K562 (cell line): ENCODE measurements around the gene CEP350. TPM values are rescaled to one million over a fixed set of nuclear protein-coding genes. Genes with fewer than 3 reads are reported as not detected.

Experiments
- ATAC-seq: fragments of 200-7000 bp; cut with Tn5 transposase; 3 replicates; pipeline ENCODE4 v1.9.1; 2020; ENCODE audit warnings: moderate library complexity
- BruUV-seq: library from RNA; stranded (reverse); fragments of 400-500 nt; replicated peaks from 2 replicates; lab custom pipeline; 2021; lab: Mats Ljungman, UMichigan
- CTCF ChIA-PET: fragments of 300-600 bp; formaldehyde crosslinking; extraction: SDS; loops from one replicate; lab custom pipeline; 2021; ENCODE audit warnings: low intra/inter-chr PET ratio; lab: Yijun Ruan, JAX
- POLR2A ChIA-PET: fragments of 300-600, 350-650 bp; sonication (Branson Sonifier 250); formaldehyde crosslinking; extraction: SDS; loops from one replicate; lab custom pipeline; 2021; ENCODE audit warnings: antibody characterized with exemption, inconsistent platforms; lab: Yijun Ruan, JAX
- DNase-seq, 4 experiments: peaks; one replicate each; pipeline versions ENCODE4 v3.0.0 to v3.0.0-alpha.2; 2011 to 2018; ENCODE audit warnings: low spot score in 3 of 4, mixed read lengths in 3 of 4; ENCODE audit errors: extremely low read depth in 1 of 4
- FAIRE-seq: peaks from 2 replicates; lab custom pipeline; 2011; peaks lifted over from hg19 to GRCh38; lab: Jason Lieb, UNC
- H2AFZ ChIP-seq: 2 replicates; pipeline ENCODE4 v1.6.0; 2011; ENCODE audit warnings: low read depth, low read length, control low read depth, inconsistent platforms
- H3K27ac ChIP-seq: fragments of 200-600 bp; 3 replicates; pipeline ENCODE4 v1.8.0; 2011; ENCODE audit warnings: low read depth, mild to moderate bottlenecking, control low read depth, inconsistent platforms, low read length, moderate library complexity, mixed read lengths; ENCODE audit errors: extremely low read depth
- H3K27me3 ChIP-seq, 2 experiments: fragments of 300-600 bp in 1 of 2; 2 replicates in 1 of 2; 3 replicates in 1 of 2; pipeline versions ENCODE4 v1.6.0 to v1.8.0; 2011; ENCODE audit warnings: inconsistent platforms in 2 of 2, low read length in 2 of 2, mild to moderate bottlenecking in 1 of 2, mixed read lengths in 1 of 2, moderate library complexity in 1 of 2; ENCODE audit not compliant: control insufficient read depth in 2 of 2, insufficient read depth in 2 of 2
- H3K36me3 ChIP-seq: fragments of 300-600 bp; 3 replicates; pipeline ENCODE4 v1.8.0; 2011; ENCODE audit warnings: mild to moderate bottlenecking, low read length, inconsistent platforms; ENCODE audit not compliant: control insufficient read depth, insufficient read depth
- H3K4me1 ChIP-seq, 2 experiments: fragments of 200-600 bp in 1 of 2; replicated peaks in 1 of 2; 2 replicates in 1 of 2; 3 replicates in 1 of 2; pipeline versions ENCODE4 v1.5.1 to v1.8.0; 2011; ENCODE audit warnings: inconsistent platforms in 2 of 2, low read length in 2 of 2, mild to moderate bottlenecking in 1 of 2, mixed read lengths in 1 of 2, moderate library complexity in 1 of 2; ENCODE audit not compliant: control insufficient read depth in 2 of 2, insufficient read depth in 2 of 2
- H3K4me2 ChIP-seq: 2 replicates; pipeline ENCODE4 v1.6.1; 2011; ENCODE audit warnings: low read length, control low read depth, inconsistent platforms, mixed read lengths; ENCODE audit not compliant: insufficient read depth
- H3K4me3 ChIP-seq: fragments of 200-600 bp; sonication (generic), shearing (Covaris generic); 2 replicates; pipeline ENCODE4 v1.5.1; 2016; ENCODE audit warnings: control low read depth, inconsistent platforms
- H3K79me2 ChIP-seq: fragments of 200-600 bp; 3 replicates; pipeline ENCODE4 v1.8.0; 2011; ENCODE audit warnings: low read length, inconsistent platforms; ENCODE audit not compliant: control insufficient read depth, insufficient read depth
- H3K9ac ChIP-seq, 2 experiments: 2 replicates each; pipeline versions ENCODE4 v1.6.0 to v1.6.1; 2011; ENCODE audit warnings: low read depth in 2 of 2, low read length in 2 of 2, control low read depth in 1 of 2, inconsistent platforms in 1 of 2, mild to moderate bottlenecking in 1 of 2, mixed read lengths in 1 of 2; ENCODE audit not compliant: insufficient read depth in 1 of 2
- H3K9me1 ChIP-seq: one replicate; pipeline ENCODE4 v1.6.0; 2011; ENCODE audit warnings: inconsistent platforms, mild to moderate bottlenecking, low read length, moderate library complexity; ENCODE audit not compliant: control insufficient read depth, insufficient read depth
- H3K9me3 ChIP-seq: replicated peaks from 2 replicates; pipeline ENCODE4 v1.5.1; 2011; ENCODE audit warnings: low read depth, low read length, inconsistent platforms; ENCODE audit not compliant: control insufficient read depth, insufficient read depth
- H4K20me1 ChIP-seq: replicated peaks from 2 replicates; pipeline ENCODE4 v1.6.1; 2011; ENCODE audit warnings: low read length, inconsistent platforms, mixed read lengths; ENCODE audit not compliant: control insufficient read depth, insufficient read depth
- ATF1 ChIP-seq, 2 experiments: fragments of 450-650 bp in 1 of 2; IDR thresholded peaks; 2 replicates each; pipeline ENCODE4 v1.6.1; 2016; ENCODE audit warnings: missing compliant biosample characterization in 1 of 2, missing genetic modification characterization in 1 of 2
- CXXC5 ChIP-seq: fragments of 250-450 bp; sonication (Bioruptor Pico); IDR thresholded peaks from 2 replicates; pipeline ENCODE4 v1.8.0; 2022; ENCODE audit warnings: inconsistent platforms, mild to moderate bottlenecking, moderate library complexity
- EP300 ChIP-seq: IDR thresholded peaks from 2 replicates; pipeline ENCODE4 v1.6.1; 2012; ENCODE audit warnings: low read length, improper control_type of control experiment
- ETV1 ChIP-seq: fragments of 450-650 bp; conservative IDR thresholded peaks from 2 replicates; pipeline ENCODE4 v1.6.1; 2016; ENCODE audit warnings: missing genetic modification characterization, control low read depth, low read depth, missing compliant biosample characterization
- FOXA3 ChIP-seq, 2 experiments: fragments of 450-650 bp in 1 of 2; sonication (generic) in 1 of 2; formaldehyde crosslinking; IDR thresholded peaks in 1 of 2; conservative IDR thresholded peaks in 1 of 2; 2 replicates each; pipeline versions ENCODE4 v1.4.0 to v1.8.0; 2020 to 2022; ENCODE audit warnings: mild to moderate bottlenecking in 2 of 2, missing genetic modification reagents in 1 of 2
- FOXJ2 ChIP-seq: fragments of 200-800 bp; sonication (Bioruptor generic); IDR thresholded peaks from 2 replicates; pipeline ENCODE4 v1.6.1; 2016; ENCODE audit warnings: missing genetic modification characterization, missing compliant biosample characterization
- ZKSCAN1 ChIP-seq: fragments of 150-350 bp; IDR thresholded peaks from 2 replicates; pipeline ENCODE4 v1.6.1; 2016; ENCODE audit warnings: low read depth, low read length
- ZNF766 ChIP-seq: fragments of 200-800 bp; sonication (Bioruptor generic); conservative IDR thresholded peaks from 2 replicates; pipeline ENCODE4 v1.6.1; 2016; ENCODE audit warnings: missing genetic modification characterization, missing compliant biosample characterization
- WGBS: fragments of 100-300 bp; shearing (Covaris generic); methylation state at CpG from one replicate; pipeline ENCODE4 v1.1.6; 2016; ENCODE audit warnings: low coverage, mixed read lengths; ENCODE audit not compliant: insufficient coverage; ENCODE audit errors: missing lambda C conversion rate; 5-methylcytosine and 5-hydroxymethylcytosine counted together
- in situ Hi-C: fragments of 300-500 bp; cut with MboI; formaldehyde crosslinking; loops from 4 replicates; pipeline ENCODE4 v1.15.0; 2018; ENCODE audit warnings: inconsistent platforms, mixed read lengths
- intact Hi-C: fragments of 100-400 bp; cut with micrococcal nuclease; formaldehyde crosslinking; loops from 2 replicates; pipeline ENCODE4 v1.14.2; 2022
- polyA plus RNA-seq, 8 experiments: library from polyadenylated mRNA; depleted of rRNA in 4 of 8; stranded (reverse) in 5 of 8; unstranded in 3 of 8; fragments of >200 nt; fragmentation: Nextera tagmentation in 2 of 8; fragmentation: Illumina TruSeq in 1 of 8; extraction: Ambion mirVana in 2 of 8; extraction: Trizol in 1 of 8; gene quantifications; 2 replicates each; pipeline versions ENCODE4 v1.2.1 to v1.2.3, GENCODE V29; 2011 to 2014; ENCODE audit warnings: inconsistent platforms in 1 of 8, missing spikeins in 1 of 8
- total RNA-seq, 7 experiments: library from RNA; depleted of rRNA in 6 of 7; stranded (reverse); fragments of >200 nt in 6 of 7; fragmentation: Illumina TruSeq in 2 of 7; extraction: Trizol in 2 of 7; gene quantifications; 2 replicates each; pipeline versions ENCODE4 v1.2.1 to v1.2.3, GENCODE V29; 2011 to 2021; ENCODE audit warnings: low replicate concordance in 1 of 7
- TF ChIP-seq, protein P1 (sequence below): fragments of 450-650 bp; formaldehyde crosslinking; IDR thresholded peaks from 2 replicates; pipeline ENCODE4 v1.4.0; 2022; ENCODE audit warnings: mild to moderate bottlenecking, moderate library complexity
- TF ChIP-seq, protein P2 (sequence below): fragments of 250-450 bp; sonication (Bioruptor Pico); IDR thresholded peaks from 2 replicates; pipeline ENCODE4 v1.4.0; 2020; ENCODE audit warnings: mild to moderate bottlenecking

CEP350 gene
- total and polyA plus RNA-seq, 9 of the 15 experiments (the other 6 are each of a cell fraction or from before 2014, with no cell fraction given) = 8.3 to 64.3 (median 28.0) TPM

DNA sequence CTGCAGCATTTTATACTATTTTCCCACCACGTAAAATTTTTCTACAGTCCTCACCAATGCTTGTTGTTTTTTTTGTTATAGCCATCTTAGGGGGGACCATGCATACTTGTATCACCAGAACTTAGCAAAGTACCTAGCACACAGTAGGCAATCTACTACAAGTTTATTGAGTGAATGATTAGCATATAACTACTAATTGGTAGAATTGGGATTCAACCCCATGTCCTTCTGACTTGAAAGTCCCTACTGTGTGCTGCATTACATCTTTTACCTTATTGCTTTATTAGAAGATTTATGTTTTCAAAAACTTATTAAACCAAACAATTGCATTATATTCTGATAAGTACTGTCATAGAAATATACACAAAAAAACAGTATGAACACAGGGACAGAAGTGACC lies 92.1 kb downstream of the CEP350 start:
- H3K36me3 ChIP-seq = peaks cover 86% of the 10 kb centered on the region
- BruUV-seq = no TSS peak
- TF ChIP-seq ZNF766 (CRISPR knock-in tag) (no peak), ZKSCAN1 (0 out of 2 replicates have a peak, but pooled peaks have one; percentile 60)
- H3K4me3 ChIP-seq = no peak overlapping the region
- H3K4me2 ChIP-seq = no peak overlapping the region
- WGBS = 86% methylated on average over 1 of the region's 1 CpG
- H3K27me3 ChIP-seq = no peaks in the 10 kb centered on the region
- no peak overlapping the region for H3K27ac ChIP-seq
- H3K79me2 ChIP-seq = no peaks in the 10 kb centered on the region
- ChIA-PET CTCF (interaction anchor here (0.5 kb wide), 1 partner anchor 1378 kb away, joined by 3 read pairs; no protein-coding TSS in a partner anchor), POLR2A (interaction anchor here (0.6 to 1.0 kb wide), 3 partner anchors 8 to 25 kb away, joined by 3 read pairs; no protein-coding TSS in a partner anchor)
- no peaks in the 10 kb centered on the region for H3K9me3 ChIP-seq
- H3K4me1 ChIP-seq = no peaks in the 10 kb centered on the region
- in situ Hi-C loops = no loop called here
- DNase-seq (no peak), ATAC-seq (no peak), FAIRE-seq (no peak)
- no peak overlapping the region for H3K9ac ChIP-seq
- no peak overlapping the region for H2AFZ ChIP-seq
- intact Hi-C loops = no loop called here
- no peaks in the 10 kb centered on the region for H3K9me1 ChIP-seq
- no peaks in the 10 kb centered on the region for H4K20me1 ChIP-seq

DNA sequence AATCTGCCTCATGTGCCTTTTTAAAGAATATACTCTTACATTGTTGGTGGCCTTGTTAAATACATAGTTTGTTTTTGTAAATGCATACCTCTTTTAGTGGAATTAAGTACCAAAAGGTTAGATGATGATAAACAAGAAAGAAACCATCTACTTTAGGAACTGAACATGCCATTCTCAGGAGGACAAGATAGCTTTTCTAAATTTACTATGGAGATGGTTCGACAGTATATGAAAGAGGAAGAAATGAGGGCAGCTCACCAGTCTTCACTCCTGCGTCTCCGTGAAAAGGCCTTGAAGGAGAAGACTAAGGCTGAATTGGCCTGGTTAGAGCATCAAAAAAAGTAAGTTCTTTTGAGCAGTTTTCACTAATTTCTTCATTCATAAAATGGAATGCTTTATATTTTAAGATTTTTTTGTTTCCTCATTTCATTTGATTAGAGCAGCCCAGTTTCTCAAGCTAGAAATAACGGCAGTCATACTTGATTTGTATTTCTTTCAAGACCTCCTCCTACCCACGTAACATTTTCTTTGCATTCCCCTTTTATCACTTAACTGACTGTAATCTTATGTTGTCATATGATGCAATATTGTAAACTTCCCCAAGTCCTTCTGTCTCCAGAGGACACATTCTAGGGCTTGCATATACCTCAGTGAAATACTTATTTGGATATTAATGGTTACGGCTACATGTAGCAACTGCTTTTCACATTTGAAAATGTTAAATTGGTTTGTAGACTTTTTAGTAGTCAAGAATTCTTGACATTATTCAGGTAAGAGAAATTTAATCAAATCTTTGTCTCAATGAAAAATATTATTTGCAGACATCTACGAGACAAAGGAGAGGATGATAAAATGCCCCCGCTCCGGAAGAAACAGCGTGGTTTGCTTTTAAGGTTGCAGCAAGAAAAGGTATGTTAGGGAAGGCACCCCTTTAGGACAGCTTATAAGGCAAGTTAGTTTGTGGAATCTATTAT lies 99.3 kb downstream of the CEP350 start:
- Histone ChIP-seq H3K27ac (0 out of 3 replicates have a peak overlapping the region, but pooled peaks have one; percentile 8), H3K4me2 (no peak overlapping the region), H3K9me3 (no peaks in the 10 kb centered on the region), H2AFZ (no peak overlapping the region), H3K4me3 (no peak overlapping the region), H3K9me1 (no peaks in the 10 kb centered on the region), H3K79me2 (no peaks in the 10 kb centered on the region), H3K9ac (no peak overlapping the region), H3K27me3 (no peaks in the 10 kb centered on the region), H4K20me1 (no peaks in the 10 kb centered on the region), H3K36me3 (peaks cover 61% of the 10 kb centered on the region), H3K4me1 (peaks cover 0 to 13% of the 10 kb centered on the region in 2 experiments; a peak in 2 of 5 replicates)
- TSS peak; percentile 15 for BruUV-seq
- 57% methylated on average over 10 of the region's 10 CpGs for WGBS
- CTCF ChIA-PET = no interaction called here
- POLR2A ChIA-PET = interaction anchor here (0.7 to 1.4 kb wide), 2 partner anchors 9 to 23 kb away, joined by 3 to 4 read pairs; no protein-coding TSS in a partner anchor
- peak; percentile 65 for ATAC-seq
- in situ Hi-C loops (no loop called here), intact Hi-C loops (loop anchor here (10.0 kb wide), 1 partner anchor 169 kb away; the partner anchor contains the start of gene TOR1AIP1)
- FAIRE-seq = no peak
- DNase-seq = no peak
- TF ChIP-seq ETV1 (tag) = 0 out of 2 replicates have a peak, but pooled peaks have one; percentile 17
- TF ChIP-seq FOXJ2 (tag) = peak; percentile 91
- TF ChIP-seq, protein P1, sequence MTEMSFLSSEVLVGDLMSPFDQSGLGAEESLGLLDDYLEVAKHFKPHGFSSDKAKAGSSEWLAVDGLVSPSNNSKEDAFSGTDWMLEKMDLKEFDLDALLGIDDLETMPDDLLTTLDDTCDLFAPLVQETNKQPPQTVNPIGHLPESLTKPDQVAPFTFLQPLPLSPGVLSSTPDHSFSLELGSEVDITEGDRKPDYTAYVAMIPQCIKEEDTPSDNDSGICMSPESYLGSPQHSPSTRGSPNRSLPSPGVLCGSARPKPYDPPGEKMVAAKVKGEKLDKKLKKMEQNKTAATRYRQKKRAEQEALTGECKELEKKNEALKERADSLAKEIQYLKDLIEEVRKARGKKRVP (CRISPR knock-in tag) = peak; percentile 98
- TF ChIP-seq EP300 = peak; percentile 80
- TF ChIP-seq ATF1 (CRISPR knock-in tag; IDR thresholded peaks at IDR 0.05) = no peak
- peak; percentile 79 for TF ChIP-seq ATF1 (tag; IDR thresholded peaks at IDR 0.05)
- TF ChIP-seq, protein P2, sequence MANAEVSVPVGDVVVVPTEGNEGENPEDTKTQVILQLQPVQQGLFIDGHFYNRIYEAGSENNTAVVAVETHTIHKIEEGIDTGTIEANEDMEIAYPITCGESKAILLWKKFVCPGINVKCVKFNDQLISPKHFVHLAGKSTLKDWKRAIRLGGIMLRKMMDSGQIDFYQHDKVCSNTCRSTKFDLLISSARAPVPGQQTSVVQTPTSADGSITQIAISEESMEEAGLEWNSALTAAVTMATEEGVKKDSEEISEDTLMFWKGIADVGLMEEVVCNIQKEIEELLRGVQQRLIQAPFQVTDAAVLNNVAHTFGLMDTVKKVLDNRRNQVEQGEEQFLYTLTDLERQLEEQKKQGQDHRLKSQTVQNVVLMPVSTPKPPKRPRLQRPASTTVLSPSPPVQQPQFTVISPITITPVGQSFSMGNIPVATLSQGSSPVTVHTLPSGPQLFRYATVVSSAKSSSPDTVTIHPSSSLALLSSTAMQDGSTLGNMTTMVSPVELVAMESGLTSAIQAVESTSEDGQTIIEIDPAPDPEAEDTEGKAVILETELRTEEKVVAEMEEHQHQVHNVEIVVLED (CRISPR knock-in tag) = no peak
- peak; percentile 60 for TF ChIP-seq CXXC5 (CRISPR knock-in tag)
- TF ChIP-seq FOXA3 (CRISPR knock-in tag; conservative IDR thresholded peaks at IDR 0.05 in 1 of 2, IDR thresholded peaks at IDR 0.05 in 1 of 2) = peak in 1 of 2 experiments; percentile 69; a peak in 2 of 4 replicates
